Activated CD4-positive, alpha-beta memory T cell treated with anti-CD3 and anti-CD28 coated beads for 36 hours (primary cell): ENCODE results near the gene CRB2. TPM values are rescaled to one million over a fixed set of nuclear protein-coding genes. Genes with fewer than 3 reads are reported as not detected.

ENCODE experiments used
- CTCF ChIA-PET: fragments of 350-600 bp; sonication (Branson Sonifier 250); formaldehyde crosslinking; loops from one replicate; lab custom pipeline; 2021; ENCODE audit warnings: antibody characterized with exemption, inconsistent platforms; lab: Charles Lee
- POLR2A ChIA-PET: fragments of 350-600 bp; sonication (Branson Sonifier 250); formaldehyde crosslinking; loops from one replicate; lab custom pipeline; 2021; ENCODE audit warnings: antibody characterized with exemption; lab: Charles Lee
- DNase-seq: peaks from one replicate; pipeline ENCODE4 v3.0.0-alpha.2; 2020
- H3K27ac Mint-ChIP-seq: one replicate; pipeline ENCODE4 v1.8.0; 2021; ENCODE audit warnings: mixed read lengths
- H3K27me3 Mint-ChIP-seq: one replicate; pipeline ENCODE4 v1.8.0; 2021; ENCODE audit warnings: mixed read lengths
- H3K36me3 Mint-ChIP-seq: one replicate; pipeline ENCODE4 v1.8.0; 2021; ENCODE audit warnings: mixed read lengths
- H3K4me1 Mint-ChIP-seq: one replicate; pipeline ENCODE4 v1.8.0; 2021; ENCODE audit warnings: low read depth, mixed read lengths
- H3K4me3 Mint-ChIP-seq: one replicate; pipeline ENCODE4 v1.8.0; 2021; ENCODE audit warnings: mild to moderate bottlenecking, mixed read lengths
- H3K9me3 Mint-ChIP-seq: one replicate; pipeline ENCODE4 v1.8.0; 2021; ENCODE audit warnings: mixed read lengths
- intact Hi-C: fragments of 100-400 bp; cut with micrococcal nuclease; formaldehyde crosslinking; loops from one replicate; pipeline ENCODE4 v1.15.1; 2023
- total RNA-seq, 2 experiments: library from RNA; stranded (reverse); gene quantifications; one replicate each; pipeline ENCODE4 v1.2.3, GENCODE V29; 2021

The CRB2 gene
- total RNA-seq, 2 experiments from 2014 or later, result not detected

DNA sequence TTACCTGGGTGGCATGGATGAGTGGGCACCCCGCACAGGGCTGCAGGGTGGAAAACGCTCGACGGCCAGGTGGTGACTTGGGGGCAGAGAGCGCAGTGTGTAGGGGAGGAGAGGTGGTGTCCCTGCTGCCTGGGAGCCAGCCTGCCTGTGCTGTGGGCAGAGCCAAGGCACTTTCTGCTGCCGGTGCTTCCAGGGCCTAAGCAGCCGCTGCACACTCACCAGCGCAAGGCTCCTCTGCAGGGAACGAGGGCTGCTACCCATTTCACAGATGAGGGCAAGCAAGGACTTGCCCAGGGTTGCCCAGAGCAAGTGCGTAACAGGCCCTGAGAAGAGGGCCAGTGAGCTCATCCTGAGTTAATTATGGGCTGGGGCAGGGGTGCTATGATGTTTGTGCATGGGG, 62.5 kb downstream of the CRB2 start:
- peaks cover 2% of the 10 kb centered on the region for H3K36me3 Mint-ChIP-seq
- H3K4me3 Mint-ChIP-seq, result no peak overlapping the region
- DNase-seq, result no peak
- no peaks in the 10 kb centered on the region for H3K4me1 Mint-ChIP-seq
- no peak overlapping the region for H3K27ac Mint-ChIP-seq
- intact Hi-C loops, result no loop called here
- H3K9me3 Mint-ChIP-seq, result no peaks in the 10 kb centered on the region
- ChIA-PET POLR2A (no interaction called here), CTCF (no interaction called here)
- no peaks in the 10 kb centered on the region for H3K27me3 Mint-ChIP-seq

DNA sequence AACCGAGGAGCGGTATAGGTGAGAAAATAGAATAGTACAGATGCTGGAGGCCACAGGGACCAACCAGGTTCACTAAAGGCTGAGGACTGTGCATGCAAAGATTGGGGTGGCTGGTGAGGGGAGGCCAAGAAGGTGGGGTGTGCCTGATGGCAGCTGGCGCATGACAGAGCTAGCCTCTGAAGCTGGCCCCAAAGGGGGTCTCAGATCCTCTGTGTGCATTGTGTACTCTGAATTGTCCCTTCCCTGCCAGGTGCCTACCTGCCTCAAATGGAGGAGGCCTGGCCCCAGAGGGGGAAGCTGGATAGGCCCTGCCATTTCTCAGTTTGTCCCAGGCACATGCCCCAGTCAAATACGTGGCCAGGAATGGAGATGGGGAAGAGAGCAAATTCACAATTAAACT, 63.1 kb downstream of the CRB2 start:
- no peak for DNase-seq
- Mint-ChIP-seq H3K9me3 (no peaks in the 10 kb centered on the region), H3K36me3 (peaks cover 2% of the 10 kb centered on the region)

DNA sequence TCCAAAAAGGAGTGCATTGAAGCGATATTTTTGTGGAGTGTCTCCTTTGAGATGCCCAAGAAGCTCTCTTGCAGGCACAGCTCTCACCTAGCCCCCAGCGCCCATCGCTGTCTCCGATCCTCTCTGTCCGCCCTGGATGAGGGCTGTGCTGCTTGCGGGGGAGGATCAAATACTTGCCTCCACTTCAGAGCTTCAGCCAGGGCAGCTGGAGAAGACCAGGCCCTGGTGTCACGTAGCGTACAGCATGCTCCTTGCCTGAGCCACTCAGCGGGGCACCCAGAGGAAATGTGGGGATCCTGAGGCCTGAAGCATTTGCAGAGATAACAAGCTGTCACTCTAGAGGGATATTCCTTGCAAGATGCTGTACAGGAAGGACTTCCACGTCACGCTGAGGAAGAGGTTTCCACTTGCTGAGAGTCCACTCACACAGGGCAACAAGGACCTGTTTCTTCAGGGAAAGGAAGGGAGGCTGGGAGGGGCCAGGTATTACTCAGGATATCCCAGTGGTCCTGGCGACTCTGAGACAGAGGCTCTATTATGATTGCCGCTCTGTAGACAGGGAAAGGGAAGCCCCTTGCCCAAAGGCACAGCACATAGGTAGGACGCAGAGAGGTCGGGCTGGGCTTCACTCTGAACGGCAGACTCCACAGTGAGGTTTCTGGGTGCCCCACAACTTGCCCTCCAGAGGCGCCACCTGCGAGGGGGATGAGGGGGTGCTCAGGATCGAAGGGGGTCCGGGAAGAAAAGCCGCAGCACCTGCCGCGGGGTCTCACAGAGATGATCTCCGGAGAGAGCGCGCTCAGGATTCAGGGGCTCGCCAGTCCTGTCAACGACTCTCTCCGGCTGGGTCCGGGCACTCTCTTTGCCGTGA, 64.0 kb downstream of the CRB2 start:
- no peak for DNase-seq
- H3K4me3 Mint-ChIP-seq, result no peak overlapping the region
- ChIA-PET CTCF (no interaction called here), POLR2A (no interaction called here)
- no peaks in the 10 kb centered on the region for H3K4me1 Mint-ChIP-seq
- intact Hi-C loops, result no loop called here
- H3K27ac Mint-ChIP-seq, result no peak overlapping the region
- H3K27me3 Mint-ChIP-seq, result no peaks in the 10 kb centered on the region
- H3K9me3 Mint-ChIP-seq, result no peaks in the 10 kb centered on the region
- H3K36me3 Mint-ChIP-seq, result peaks cover 2% of the 10 kb centered on the region

More for the DNA sequence above, 63.1 kb downstream of the CRB2 start:
- H3K4me1 Mint-ChIP-seq, result no peaks in the 10 kb centered on the region
- ChIA-PET CTCF (no interaction called here), POLR2A (no interaction called here)
- no peak overlapping the region for H3K27ac Mint-ChIP-seq
- intact Hi-C loops, result no loop called here
- no peak overlapping the region for H3K4me3 Mint-ChIP-seq
- no peaks in the 10 kb centered on the region for H3K27me3 Mint-ChIP-seq

DNA sequence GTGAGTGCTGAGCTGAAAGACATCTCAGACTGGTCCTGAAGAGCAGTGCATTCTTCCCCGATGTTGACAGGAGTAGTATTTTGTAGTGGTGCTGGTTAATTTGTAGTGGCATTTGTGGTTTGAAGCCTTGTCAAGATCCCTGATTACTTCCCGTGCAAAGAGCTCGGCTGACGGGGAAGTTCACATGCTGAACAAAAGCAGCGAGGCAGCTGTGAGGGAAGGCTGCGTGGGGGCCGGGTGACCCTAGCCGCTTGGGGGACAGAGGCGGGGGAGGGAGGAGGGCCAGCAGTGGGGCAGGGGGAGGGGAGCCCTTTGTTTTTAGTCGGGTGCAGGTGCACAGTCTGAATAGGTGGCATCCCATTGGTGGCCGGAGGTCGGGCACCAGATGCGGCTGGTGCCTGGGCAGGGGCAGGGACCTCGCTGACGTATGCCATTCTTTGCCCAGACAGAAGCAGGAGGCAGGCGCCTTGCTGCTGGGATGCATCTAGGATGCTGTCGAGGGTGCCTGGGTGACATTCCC, 64.7 kb downstream of the CRB2 start:
- intact Hi-C loops, result no loop called here
- Mint-ChIP-seq H3K36me3 (peaks cover 2% of the 10 kb centered on the region), H3K27me3 (no peaks in the 10 kb centered on the region), H3K27ac (no peak overlapping the region), H3K4me3 (no peak overlapping the region), H3K4me1 (no peaks in the 10 kb centered on the region), H3K9me3 (no peaks in the 10 kb centered on the region)
- DNase-seq, result no peak
- ChIA-PET POLR2A (no interaction called here), CTCF (no interaction called here)

DNA sequence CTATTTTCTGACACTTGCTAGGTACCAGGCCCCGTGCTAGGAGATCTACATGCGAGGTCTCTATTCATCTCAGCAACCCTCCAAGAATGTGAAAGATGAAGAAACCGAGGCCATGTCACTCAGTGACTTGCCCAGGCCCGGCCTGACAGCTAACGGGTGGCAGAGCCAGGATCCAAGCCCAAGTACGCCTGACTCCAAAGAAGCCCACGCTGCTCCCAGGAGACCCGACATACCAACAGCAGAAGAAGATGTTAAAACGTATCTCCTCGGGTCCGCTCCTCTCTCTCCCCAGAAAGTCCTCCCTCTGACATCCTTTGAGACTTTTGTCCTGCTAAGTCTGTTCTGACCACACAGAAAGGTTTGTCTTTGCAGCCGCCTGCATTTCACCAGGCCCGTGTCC, 65.2 kb downstream of the CRB2 start:
- POLR2A ChIA-PET, result no interaction called here
- Mint-ChIP-seq H3K27me3 (no peaks in the 10 kb centered on the region), H3K4me3 (no peak overlapping the region), H3K9me3 (no peaks in the 10 kb centered on the region), H3K27ac (no peak overlapping the region), H3K4me1 (no peaks in the 10 kb centered on the region), H3K36me3 (peaks cover 2% of the 10 kb centered on the region)
- intact Hi-C loops, result no loop called here
- no peak for DNase-seq
- CTCF ChIA-PET, result no interaction called here

DNA sequence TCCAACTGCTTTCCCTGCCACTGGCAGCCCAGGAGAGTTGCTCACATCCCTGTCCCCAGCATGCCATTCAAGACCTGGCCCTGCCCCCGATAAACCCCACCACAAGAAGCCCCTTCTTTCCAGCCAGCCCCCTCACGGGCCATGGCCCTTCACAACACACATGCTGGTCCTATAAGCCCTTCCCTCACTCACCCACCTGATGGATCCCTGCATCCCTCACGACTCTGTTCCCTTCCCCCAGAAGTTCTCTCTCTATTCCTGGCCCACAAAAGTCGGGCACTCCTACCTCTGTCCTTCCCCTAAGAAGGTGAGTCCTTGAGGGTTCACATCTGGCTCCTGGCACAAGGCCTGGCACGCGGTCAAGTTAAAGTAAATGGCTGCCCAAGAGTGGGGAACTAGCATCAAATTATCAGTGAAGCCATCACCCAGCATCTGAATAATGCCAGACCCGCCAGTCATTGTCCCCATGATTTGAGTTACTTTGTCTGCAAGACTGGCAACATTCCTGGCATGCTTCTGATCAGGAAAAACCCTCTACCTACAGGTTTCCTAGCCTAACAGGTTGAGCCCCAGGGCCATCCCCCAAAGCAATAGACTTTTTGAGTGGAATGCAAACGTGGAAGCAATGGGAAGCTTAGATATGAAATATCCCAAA, 65.9 kb downstream of the CRB2 start:
- no peak for DNase-seq
- H3K9me3 Mint-ChIP-seq, result no peaks in the 10 kb centered on the region
- H3K27ac Mint-ChIP-seq, result no peak overlapping the region
- ChIA-PET POLR2A (no interaction called here), CTCF (no interaction called here)
- intact Hi-C loops, result no loop called here
- H3K4me1 Mint-ChIP-seq, result no peaks in the 10 kb centered on the region
- H3K36me3 Mint-ChIP-seq, result peaks cover 3% of the 10 kb centered on the region
- H3K4me3 Mint-ChIP-seq, result no peak overlapping the region
- H3K27me3 Mint-ChIP-seq, result no peaks in the 10 kb centered on the region

DNA sequence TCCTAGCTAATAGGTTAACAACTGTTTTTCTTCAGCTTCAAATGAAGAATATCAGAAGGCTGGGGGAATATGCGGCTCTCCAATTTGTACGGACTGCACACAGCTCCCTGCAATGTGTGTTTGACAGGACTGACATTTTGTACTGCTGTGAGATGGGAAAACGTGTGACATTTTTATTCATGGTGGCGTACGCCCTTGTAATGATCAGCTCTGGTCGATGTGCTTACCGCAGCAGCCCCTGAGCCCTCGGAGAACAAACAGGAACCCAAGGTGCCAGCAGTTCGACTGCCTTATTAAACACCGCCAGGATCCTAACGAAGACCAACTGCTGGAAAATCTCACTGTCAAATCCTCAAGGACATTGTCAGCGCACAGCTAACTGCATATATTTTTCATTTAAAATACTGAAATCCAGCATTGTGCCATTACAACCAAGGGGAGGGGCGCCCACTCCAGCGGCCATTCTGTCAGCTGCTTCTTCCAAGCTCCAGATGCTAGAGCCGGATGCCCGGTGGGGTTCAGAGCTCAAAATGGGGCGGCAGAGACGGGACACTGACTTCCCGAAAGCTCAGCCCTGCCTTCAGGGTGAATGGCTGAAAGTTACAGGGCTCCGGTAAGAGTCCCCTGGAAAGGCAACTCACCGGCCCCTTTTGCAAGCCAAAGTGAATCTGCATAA, 66.8 kb downstream of the CRB2 start:
- no peak for DNase-seq
- H3K9me3 Mint-ChIP-seq, result no peaks in the 10 kb centered on the region
- H3K4me1 Mint-ChIP-seq, result no peaks in the 10 kb centered on the region
- H3K4me3 Mint-ChIP-seq, result no peak overlapping the region
- CTCF ChIA-PET, result no interaction called here
- H3K27ac Mint-ChIP-seq, result no peak overlapping the region
- H3K36me3 Mint-ChIP-seq, result peaks cover 3% of the 10 kb centered on the region
- POLR2A ChIA-PET, result no interaction called here
- intact Hi-C loops, result no loop called here
- H3K27me3 Mint-ChIP-seq, result no peaks in the 10 kb centered on the region

DNA sequence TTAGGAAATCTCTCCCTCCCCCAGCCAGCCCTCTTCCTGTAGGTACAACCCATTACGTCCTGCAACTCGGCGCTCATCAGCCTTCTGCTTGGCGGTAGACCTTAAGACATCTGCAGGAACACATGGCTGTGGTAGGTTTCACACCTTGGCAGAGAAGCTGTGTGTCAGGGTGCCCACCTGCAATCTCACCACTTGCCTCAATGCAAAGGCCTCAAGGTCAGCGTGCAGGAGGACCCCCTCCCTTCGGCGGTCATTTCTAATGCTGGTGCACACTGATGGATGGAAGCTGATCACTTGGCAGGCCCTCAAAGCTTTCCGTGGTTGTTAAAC, 67.3 kb downstream of the CRB2 start:
- no peaks in the 10 kb centered on the region for H3K27me3 Mint-ChIP-seq
- no peak overlapping the region for H3K4me3 Mint-ChIP-seq
- intact Hi-C loops, result no loop called here
- no peak for DNase-seq
- H3K9me3 Mint-ChIP-seq, result no peaks in the 10 kb centered on the region
- H3K36me3 Mint-ChIP-seq, result peaks cover 3% of the 10 kb centered on the region
- no peak overlapping the region for H3K27ac Mint-ChIP-seq
- CTCF ChIA-PET, result no interaction called here
- H3K4me1 Mint-ChIP-seq, result no peaks in the 10 kb centered on the region
- POLR2A ChIA-PET, result no interaction called here

DNA sequence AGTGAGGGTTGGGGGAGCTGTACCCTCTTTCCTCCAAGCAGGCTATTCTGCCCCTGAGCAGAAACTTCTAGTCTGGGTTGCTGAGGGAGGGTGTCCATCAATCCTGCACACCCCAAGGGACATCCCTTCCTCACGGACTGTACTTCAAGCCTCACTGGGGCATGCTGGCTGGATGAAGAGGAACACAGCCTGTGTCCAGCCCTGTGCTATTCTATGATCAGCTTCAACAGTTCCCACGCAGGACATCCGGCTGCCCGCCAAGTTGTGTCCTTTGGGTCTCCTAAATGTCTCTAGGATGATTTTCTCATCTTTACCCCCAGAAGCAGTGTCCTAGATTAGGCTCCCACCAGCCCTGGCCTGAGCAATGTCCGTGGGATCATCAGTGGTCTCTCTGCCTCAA, 68.1 kb downstream of the CRB2 start:
- CTCF ChIA-PET, result no interaction called here
- no peak for DNase-seq
- intact Hi-C loops, result no loop called here
- Mint-ChIP-seq H3K4me3 (no peak overlapping the region), H3K27me3 (no peaks in the 10 kb centered on the region), H3K36me3 (peaks cover 8% of the 10 kb centered on the region), H3K27ac (no peak overlapping the region), H3K9me3 (no peaks in the 10 kb centered on the region), H3K4me1 (no peaks in the 10 kb centered on the region)
- POLR2A ChIA-PET, result no interaction called here

DNA sequence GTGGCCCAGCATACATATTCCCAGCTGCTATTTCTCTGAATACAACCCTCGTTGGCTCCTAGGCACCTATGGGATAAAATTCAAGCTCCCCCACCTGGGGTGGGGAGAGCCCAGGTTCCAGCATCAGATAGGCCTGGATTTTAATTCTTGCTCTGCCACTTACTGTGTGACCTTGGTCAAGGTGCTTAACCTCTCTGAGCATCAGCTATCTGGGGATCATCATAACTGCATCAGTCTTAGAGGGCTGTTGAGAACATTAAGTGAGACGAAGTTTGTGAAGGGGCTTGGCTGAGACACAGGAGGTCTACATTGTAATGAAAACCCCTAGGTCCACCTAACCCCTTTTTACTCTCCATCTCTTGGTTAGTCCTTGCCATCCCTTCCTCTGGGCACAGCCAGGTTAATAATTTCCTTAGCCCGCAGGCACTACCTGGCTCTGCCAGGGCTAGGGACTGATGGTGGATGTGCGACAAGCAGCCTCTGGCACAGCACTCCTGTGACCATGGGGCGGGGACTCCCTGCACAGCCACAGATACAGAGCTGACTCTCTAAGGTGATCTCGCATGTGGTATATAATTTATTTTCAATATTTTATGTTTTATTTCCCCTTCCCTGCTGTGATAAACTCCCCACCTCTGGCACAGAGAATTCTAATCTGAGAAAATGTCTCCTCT, 68.7 kb downstream of the CRB2 start:
- no peaks in the 10 kb centered on the region for H3K4me1 Mint-ChIP-seq
- H3K36me3 Mint-ChIP-seq, result peaks cover 12% of the 10 kb centered on the region
- H3K9me3 Mint-ChIP-seq, result no peaks in the 10 kb centered on the region
- DNase-seq, result no peak
- no peak overlapping the region for H3K27ac Mint-ChIP-seq
- ChIA-PET POLR2A (no interaction called here), CTCF (no interaction called here)
- no peaks in the 10 kb centered on the region for H3K27me3 Mint-ChIP-seq
- intact Hi-C loops, result no loop called here
- H3K4me3 Mint-ChIP-seq, result no peak overlapping the region

DNA sequence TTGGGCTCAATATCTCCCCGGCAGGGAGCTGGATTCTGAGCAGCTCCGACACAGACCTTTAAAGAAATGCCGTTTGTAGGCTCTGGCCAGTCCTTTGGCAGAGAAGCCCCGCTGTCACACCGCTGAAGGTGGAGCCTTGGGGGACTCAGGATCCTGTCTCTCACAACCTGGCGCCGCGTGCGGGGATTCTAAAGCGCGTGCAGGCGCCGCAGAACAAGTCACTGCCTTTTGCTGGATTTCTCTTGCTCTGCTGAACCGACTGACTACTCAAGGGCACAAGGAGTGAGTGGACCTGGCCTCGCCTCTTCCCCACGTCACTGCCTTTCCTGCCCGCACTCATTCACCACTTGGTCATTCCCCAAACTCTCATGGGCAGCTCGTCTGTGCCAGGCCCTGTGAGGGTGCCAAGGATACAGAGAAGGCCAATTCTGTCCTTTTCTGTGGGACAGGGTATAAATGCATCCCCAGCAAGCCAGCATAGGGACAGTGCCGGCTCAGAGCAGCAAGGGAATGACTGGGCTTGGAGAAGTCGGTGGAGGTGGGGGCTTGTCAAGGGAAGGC, 69.3 kb downstream of the CRB2 start:
- Mint-ChIP-seq H3K9me3 (peaks cover 2% of the 10 kb centered on the region), H3K27ac (no peak overlapping the region), H3K4me1 (no peaks in the 10 kb centered on the region), H3K27me3 (no peaks in the 10 kb centered on the region), H3K36me3 (peaks cover 17% of the 10 kb centered on the region), H3K4me3 (no peak overlapping the region)
- POLR2A ChIA-PET, result no interaction called here
- CTCF ChIA-PET, result no interaction called here
- intact Hi-C loops, result no loop called here
- no peak for DNase-seq

DNA sequence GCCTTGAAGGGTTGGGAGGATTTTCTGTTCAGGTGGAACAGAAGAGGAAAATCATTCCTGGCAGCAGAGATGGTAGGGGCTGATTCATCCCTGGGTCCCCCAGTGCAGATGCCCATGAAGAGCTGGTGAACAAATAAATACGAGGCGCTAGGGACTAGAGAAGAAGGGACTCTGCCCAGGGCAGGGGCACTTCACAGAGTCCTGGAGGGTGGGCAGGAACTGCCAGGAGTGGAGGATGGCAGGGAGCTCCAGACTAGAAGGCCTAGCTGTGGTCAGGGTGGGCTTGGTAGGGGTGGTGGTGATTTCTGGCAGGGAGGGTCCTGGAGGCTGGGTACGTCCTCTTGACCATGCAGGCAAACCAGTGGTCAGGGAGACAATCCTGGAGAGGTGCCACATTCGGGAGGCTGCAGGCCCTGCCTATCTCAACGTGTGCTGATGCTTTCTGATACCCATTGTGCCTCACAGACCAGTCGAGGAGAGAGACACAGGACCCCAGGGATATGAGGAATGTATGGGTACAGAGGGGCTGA, 69.9 kb downstream of the CRB2 start:
- intact Hi-C loops, result no loop called here
- Mint-ChIP-seq H3K4me3 (no peak overlapping the region), H3K4me1 (no peaks in the 10 kb centered on the region), H3K27ac (no peak overlapping the region), H3K36me3 (peaks cover 20% of the 10 kb centered on the region), H3K9me3 (peaks cover 4% of the 10 kb centered on the region), H3K27me3 (no peaks in the 10 kb centered on the region)
- ChIA-PET POLR2A (no interaction called here), CTCF (no interaction called here)
- no peak for DNase-seq
